CD14-positive monocyte (primary cell): ENCODE results near the gene ZIM2. TPM values are rescaled to one million over a fixed set of nuclear protein-coding genes. Genes with fewer than 3 reads are reported as not detected.

Experiments
- DNase-seq, 3 donors: peaks; one replicate each; pipeline ENCODE4 v3.0.0-alpha.2; 2011 to 2022
- H2AFZ ChIP-seq: 2 replicates; pipeline ENCODE4 v1.6.0; 2012; ENCODE audit warnings: mild to moderate bottlenecking, low read depth, low read length, inconsistent platforms; ENCODE audit not compliant: insufficient read depth, poor library complexity, severe bottlenecking
- H3K27ac ChIP-seq, 2 donors: 1 replicate in 1 of 2; 2 replicates in 1 of 2; pipeline ENCODE4 v1.5.1; 2012 to 2013; ENCODE audit warnings: low read length in 2 of 2, control low read depth in 1 of 2, inconsistent platforms in 1 of 2, low read depth in 1 of 2, mild to moderate bottlenecking in 1 of 2
- H3K27me3 ChIP-seq, 2 donors: one replicate each; pipeline versions ENCODE4 v1.6.0 to v1.6.1; 2011 to 2013; ENCODE audit warnings: low read length in 2 of 2; ENCODE audit not compliant: control insufficient read depth in 2 of 2, insufficient read depth in 2 of 2
- H3K36me3 ChIP-seq, 2 donors: replicated peaks in 1 of 2; 1 replicate in 1 of 2; 2 replicates in 1 of 2; pipeline versions ENCODE4 v1.5.1 to v1.6.1; 2012 to 2013; ENCODE audit warnings: low read length in 2 of 2, control low read depth in 1 of 2, inconsistent platforms in 1 of 2, mild to moderate bottlenecking in 1 of 2; ENCODE audit not compliant: insufficient read depth in 2 of 2, control insufficient read depth in 1 of 2
- H3K4me1 ChIP-seq, 2 donors: 1 replicate in 1 of 2; 2 replicates in 1 of 2; pipeline versions ENCODE4 v1.5.1 to v1.6.1; 2012 to 2013; ENCODE audit warnings: low read length in 2 of 2, control low read depth in 1 of 2, inconsistent platforms in 1 of 2, mild to moderate bottlenecking in 1 of 2, moderate library complexity in 1 of 2; ENCODE audit not compliant: insufficient read depth in 2 of 2, control insufficient read depth in 1 of 2
- H3K4me2 ChIP-seq: replicated peaks from 2 replicates; pipeline ENCODE3; 2012; ENCODE audit warnings: low read length, moderate library complexity, mild to moderate bottlenecking; ENCODE audit not compliant: poor library complexity, severe bottlenecking; ENCODE audit errors: extremely low read depth
- H3K4me3 ChIP-seq, 3 experiments: fragments of 200-600 bp in 1 of 3; sonication (generic) in 1 of 3; replicated peaks in 1 of 3; 1 replicate in 2 of 3; 2 replicates in 1 of 3; pipeline ENCODE4 v1.5.1; 2011 to 2013; ENCODE audit warnings: low read length in 3 of 3, mild to moderate bottlenecking in 3 of 3, control low read depth in 2 of 3, low read depth in 2 of 3, inconsistent platforms in 1 of 3, moderate library complexity in 1 of 3
- H3K79me2 ChIP-seq: 2 replicates; pipeline ENCODE4 v1.6.0; 2012; ENCODE audit warnings: mild to moderate bottlenecking, control low read depth, inconsistent platforms, low read length, moderate library complexity; ENCODE audit not compliant: insufficient read depth
- H3K9ac ChIP-seq: 2 replicates; pipeline ENCODE4 v1.6.0; 2017; ENCODE audit warnings: low read length, mild to moderate bottlenecking; ENCODE audit not compliant: insufficient read depth, poor library complexity, severe bottlenecking
- H3K9me3 ChIP-seq, 2 donors: replicated peaks in 1 of 2; 1 replicate in 1 of 2; 2 replicates in 1 of 2; pipeline versions ENCODE4 v1.5.1 to v1.6.1; 2012 to 2013; ENCODE audit warnings: low read length in 2 of 2, control low read depth in 1 of 2; ENCODE audit not compliant: control insufficient read depth in 1 of 2, insufficient read depth in 1 of 2
- H4K20me1 ChIP-seq: 2 replicates; pipeline ENCODE4 v1.6.0; 2012; ENCODE audit warnings: mild to moderate bottlenecking, low read length, control low read depth, moderate library complexity; ENCODE audit not compliant: insufficient read depth
- H3K27ac Mint-ChIP-seq, 7 donors: one replicate each; pipeline ENCODE4 v1.8.0; 2020; ENCODE audit warnings: mild to moderate bottlenecking in 7 of 7, mixed read lengths in 7 of 7, moderate library complexity in 6 of 7, inconsistent platforms in 2 of 7
- H3K27me3 Mint-ChIP-seq, 3 donors: one replicate each; pipeline ENCODE4 v1.8.0; 2021 to 2022; ENCODE audit warnings: low read depth in 3 of 3, mild to moderate bottlenecking in 3 of 3, mixed read lengths in 3 of 3, moderate library complexity in 3 of 3, inconsistent platforms in 1 of 3
- H3K36me3 Mint-ChIP-seq, 2 donors: one replicate each; pipeline ENCODE4 v1.8.0; 2020; ENCODE audit warnings: mixed read lengths in 2 of 2, inconsistent platforms in 1 of 2, mild to moderate bottlenecking in 1 of 2
- H3K4me1 Mint-ChIP-seq: one replicate; pipeline ENCODE4 v1.8.0; 2020; ENCODE audit warnings: mild to moderate bottlenecking, mixed read lengths
- H3K4me3 Mint-ChIP-seq, 2 donors: one replicate each; pipeline ENCODE4 v1.8.0; 2020; ENCODE audit warnings: mild to moderate bottlenecking in 2 of 2, mixed read lengths in 2 of 2, moderate library complexity in 1 of 2
- H3K9me3 Mint-ChIP-seq, 7 donors: one replicate each; pipeline ENCODE4 v1.8.0; 2020 to 2022; ENCODE audit warnings: mixed read lengths in 7 of 7, mild to moderate bottlenecking in 6 of 7, moderate library complexity in 6 of 7, inconsistent platforms in 2 of 7
- CTCF ChIP-seq: fragments of 200-600 bp; IDR thresholded peaks from one replicate; pipeline ENCODE4 v1.8.0; 2022; ENCODE audit warnings: antibody characterized with exemption, mild to moderate bottlenecking
- WGBS: methylation state at CpG from one replicate; pipeline ENCODE4 v1.1.5; 2013; ENCODE audit warnings: missing lambda C conversion rate; ENCODE audit not compliant: insufficient coverage; 5-methylcytosine and 5-hydroxymethylcytosine counted together
- intact Hi-C, 2 donors: fragments of 100-400 bp; cut with micrococcal nuclease; formaldehyde crosslinking; loops; one replicate each; pipeline versions ENCODE4 v1.15.0 to v1.15.1; 2023
- polyA plus RNA-seq, 3 donors: library from polyadenylated mRNA; depleted of rRNA in 1 of 3; unstranded in 2 of 3; stranded (reverse) in 1 of 3; fragments of 300-500 nt in 2 of 3; fragments of >200 nt in 1 of 3; fragmentation: Illumina TruSeq in 2 of 3; gene quantifications; 1 replicate in 2 of 3; 2 replicates in 1 of 3; pipeline ENCODE4 v1.2.3, GENCODE V29; 2012 to 2021

Gene ZIM2
- polyA plus RNA-seq, 3 donors = not detected

DNA sequence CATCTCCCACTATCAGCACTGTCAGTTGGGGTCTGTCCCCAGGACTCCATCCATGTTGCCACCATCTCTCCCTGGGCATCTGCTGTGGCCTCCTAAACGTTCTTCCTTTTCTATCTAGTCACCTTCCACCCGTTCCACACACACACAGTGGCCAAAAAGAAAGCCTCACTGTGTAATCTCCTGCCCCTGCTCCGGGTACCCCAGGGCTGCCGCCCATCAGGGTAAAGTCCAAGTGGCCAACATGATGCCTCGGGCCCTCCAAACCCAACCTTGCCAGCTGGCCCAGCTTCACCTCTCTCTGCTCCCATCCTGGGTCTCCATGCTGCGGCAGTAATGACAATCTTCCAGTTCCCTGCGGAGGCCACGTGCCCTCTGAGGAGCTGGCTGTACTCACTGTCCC, 29.4 kb upstream of the ZIM2 start:
- Histone ChIP-seq H3K79me2 (no peaks in the 10 kb centered on the region), H3K27ac (no peak overlapping the region), H3K36me3 (no peaks in the 10 kb centered on the region), H3K9ac (no peak overlapping the region), H4K20me1 (no peaks in the 10 kb centered on the region), H3K9me3 (peaks cover 76 to 83% of the 10 kb centered on the region in 2 donors), H3K4me2 (no peak overlapping the region), H3K27me3 (no peaks in the 10 kb centered on the region), H3K4me3 (no peak overlapping the region), H2AFZ (no peak overlapping the region), H3K4me1 (no peaks in the 10 kb centered on the region)
- no peak for DNase-seq
- TF ChIP-seq CTCF = no peak
- Mint-ChIP-seq H3K36me3 (no peaks in the 10 kb centered on the region), H3K9me3 (peaks cover 35 to 77% (median 65%) of the 10 kb centered on the region in 7 donors), H3K27ac (no peak overlapping the region), H3K27me3 (no peaks in the 10 kb centered on the region), H3K4me1 (no peaks in the 10 kb centered on the region), H3K4me3 (no peak overlapping the region)
- intact Hi-C loops = no loop called here
- WGBS = 86% methylated on average over 8 of the region's 8 CpGs

- no peak for DNase-seq
- no CpG with 5 or more reads among the region's 1 CpG for WGBS
- H3K4me3 Mint-ChIP-seq = no peak overlapping the region
- no peak overlapping the region for H3K4me3 ChIP-seq
- H3K27ac Mint-ChIP-seq = no peak overlapping the region
- no peak overlapping the region for H2AFZ ChIP-seq
- H3K4me1 Mint-ChIP-seq = no peaks in the 10 kb centered on the region
- no peaks in the 10 kb centered on the region for H3K79me2 ChIP-seq
- H3K9me3 Mint-ChIP-seq = peaks cover 40 to 77% (median 62%) of the 10 kb centered on the region in 7 donors
- no peaks in the 10 kb centered on the region for H3K27me3 ChIP-seq
- H3K36me3 ChIP-seq = no peaks in the 10 kb centered on the region
- no peaks in the 10 kb centered on the region for H3K4me1 ChIP-seq
- no peaks in the 10 kb centered on the region for H3K36me3 Mint-ChIP-seq
- TF ChIP-seq CTCF = no peak
- no peak overlapping the region for H3K27ac ChIP-seq
- intact Hi-C loops = no loop called here
- no peak overlapping the region for H3K4me2 ChIP-seq
- peaks cover 0 to 2% (median 0%) of the 10 kb centered on the region in 3 donors for H3K27me3 Mint-ChIP-seq
- H3K9me3 ChIP-seq = peaks cover 76 to 83% of the 10 kb centered on the region in 2 donors
- no peak overlapping the region for H3K9ac ChIP-seq
- no peaks in the 10 kb centered on the region for H4K20me1 ChIP-seq
These were observed 27.9 kb upstream of the ZIM2 start for GRCh38 chr19:56868446-56868845.
